Stimulated activated CD4-positive, alpha-beta T cell treated with anti-CD3 and anti-CD28 coated beads, Interleukin-1b, Interleukin-23, amount 100 ng/mL, for 4 hours (primary cell): Measurements from ENCODE around the gene VPS4A.
"Not testable (repeated sequence)": the region's sequence is repeated elsewhere in the genome, so short reads cannot be mapped to it uniquely, and the experiment has no call there.

ENCODE experiments used
- DNase-seq, 2 donors: peaks; one replicate each; pipeline ENCODE4 v3.0.0-alpha.2; 2020; ENCODE audit warnings: low read depth in 2 of 2

Gene VPS4A

DNA sequence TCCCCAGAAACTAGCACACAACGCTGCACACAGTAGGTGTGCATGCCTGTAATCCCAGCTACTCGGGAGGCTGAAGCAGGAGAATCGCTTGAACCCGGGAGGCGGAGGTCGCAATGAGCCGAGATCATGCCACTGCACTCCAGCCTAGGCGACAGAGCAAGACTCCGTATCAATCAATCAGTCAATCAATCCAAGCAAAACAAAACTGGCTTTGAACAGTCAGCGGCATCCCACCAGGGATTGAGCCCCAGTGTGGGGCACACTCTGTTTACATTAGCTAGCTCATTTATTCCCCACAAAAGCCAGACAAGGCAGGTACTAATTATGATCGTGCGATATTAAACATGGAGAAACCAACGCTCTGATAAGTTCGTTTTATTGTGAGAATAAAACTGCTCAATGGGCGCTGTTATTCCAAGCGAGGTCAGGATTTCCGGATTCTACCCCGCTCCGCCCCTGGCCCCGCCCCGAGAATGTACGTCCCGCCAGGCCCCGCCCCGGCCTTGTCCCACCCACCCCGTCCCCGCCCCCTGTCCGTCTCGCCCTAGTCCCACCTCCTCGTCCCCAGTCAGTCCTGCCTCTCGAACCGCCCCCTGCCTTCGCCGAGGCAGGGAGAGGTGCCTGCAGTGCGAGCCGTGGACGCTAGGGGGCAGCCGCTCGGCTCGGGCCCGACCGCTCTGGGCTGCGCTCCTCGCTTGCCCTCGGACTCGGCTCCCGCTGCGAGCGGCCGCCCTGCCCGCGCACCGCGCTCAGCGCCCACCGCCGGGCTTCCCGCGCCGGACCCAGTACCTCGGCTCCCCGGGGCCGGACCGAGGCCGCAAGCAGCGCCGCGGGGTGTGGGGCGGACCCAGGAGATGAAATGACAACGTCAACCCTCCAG, at the start of gene VPS4A:
VPS4A (plus strand) TSS at position 698 of the 880 bp plus-strand sequence; CDS start at position 860, 162 bp downstream.
- DNase-seq = peak; percentile 98 to 99

DNA sequence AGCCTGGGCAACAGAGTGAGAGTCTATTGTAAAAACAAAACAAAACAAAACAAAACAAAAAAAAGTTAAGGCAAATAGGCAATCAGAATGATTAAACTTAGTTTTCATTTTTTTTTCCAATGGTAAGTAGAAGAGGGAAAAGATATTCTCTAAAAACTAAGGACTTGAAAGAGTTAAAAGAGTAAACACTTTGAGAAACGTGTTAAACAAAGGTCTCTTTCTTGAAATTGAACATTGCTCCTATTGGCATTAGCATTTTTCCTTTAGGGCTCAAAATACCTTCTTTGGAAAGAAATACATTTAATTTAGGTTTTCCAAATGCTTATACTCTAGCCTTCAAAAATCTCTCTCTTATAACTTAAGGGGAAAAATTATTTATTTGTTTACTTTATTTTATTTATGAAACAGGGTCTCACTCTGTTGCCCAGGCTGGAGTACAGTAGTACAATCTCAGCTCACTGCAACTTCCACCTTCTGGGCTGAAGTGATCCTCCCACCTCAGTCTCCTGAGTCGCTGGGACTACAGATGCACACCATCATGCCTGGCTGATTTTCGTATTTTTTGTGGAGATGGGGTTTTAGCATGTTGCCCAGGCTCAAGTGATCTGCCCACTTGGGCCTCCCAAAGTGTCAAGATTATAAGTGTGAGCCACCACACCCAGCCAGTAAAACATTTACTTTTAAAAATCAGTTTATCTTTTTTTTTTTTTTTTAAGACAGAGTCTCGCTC, 44.7 kb upstream of the VPS4A start:
- DNase-seq = no peak

DNA sequence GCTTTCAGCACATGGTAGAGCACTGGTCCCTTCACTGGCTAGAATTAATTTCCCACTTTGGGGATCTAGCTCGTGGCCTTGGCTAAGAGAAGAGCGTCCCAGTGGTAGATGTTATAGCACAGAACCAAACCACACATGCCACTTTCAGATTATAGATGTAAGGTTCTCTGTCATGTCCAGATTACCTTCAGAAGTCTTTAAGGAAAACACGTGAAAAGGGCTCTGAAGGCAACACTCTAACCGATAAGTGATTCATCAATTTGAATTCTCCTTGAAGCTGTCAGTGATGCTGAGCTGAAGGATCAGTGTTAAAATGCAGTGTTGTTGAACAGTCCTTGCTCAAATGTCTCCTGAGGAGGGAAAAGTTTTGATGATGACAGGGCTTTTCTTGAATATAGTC, 43.5 kb upstream of the VPS4A start:
- no peak for DNase-seq

DNA sequence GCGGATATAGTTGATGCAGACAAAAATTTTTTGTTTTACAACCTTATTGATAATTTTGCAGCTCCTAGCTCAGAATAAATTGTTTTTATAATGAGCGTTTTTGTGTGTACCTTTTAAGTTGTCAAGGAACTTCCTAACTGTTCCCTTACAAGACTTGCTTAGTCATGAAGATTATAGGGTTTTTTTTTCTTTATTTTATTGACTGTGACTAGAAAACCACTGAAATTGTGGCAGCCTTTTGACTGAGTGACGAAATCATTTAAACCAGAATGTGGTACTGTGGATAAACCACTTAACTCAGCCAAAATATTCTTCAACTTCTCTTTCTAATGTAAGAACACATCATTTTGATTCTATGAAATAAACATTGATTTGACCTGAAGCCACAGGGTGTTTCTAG, 40.8 kb upstream of the VPS4A start:
- DNase-seq = no peak

DNA sequence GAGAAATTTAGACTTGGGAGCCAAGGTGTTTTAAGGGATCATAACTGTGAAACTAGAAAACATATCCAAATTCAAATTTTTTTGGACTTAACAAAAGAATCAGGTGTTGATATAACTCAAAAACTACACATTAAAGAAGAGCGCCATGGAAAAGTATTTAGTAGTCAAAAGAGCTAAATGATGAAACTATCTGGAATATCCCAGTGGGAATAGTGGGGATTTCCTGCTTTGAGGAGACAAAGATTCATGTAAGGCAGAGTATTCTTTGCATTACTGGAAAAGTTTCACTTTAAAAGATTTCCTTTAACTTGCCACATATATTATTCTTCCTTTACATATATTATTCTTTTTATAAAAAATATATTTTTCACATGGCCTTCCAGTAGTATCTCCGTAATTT, 40.3 kb upstream of the VPS4A start:
- no peak for DNase-seq

DNA sequence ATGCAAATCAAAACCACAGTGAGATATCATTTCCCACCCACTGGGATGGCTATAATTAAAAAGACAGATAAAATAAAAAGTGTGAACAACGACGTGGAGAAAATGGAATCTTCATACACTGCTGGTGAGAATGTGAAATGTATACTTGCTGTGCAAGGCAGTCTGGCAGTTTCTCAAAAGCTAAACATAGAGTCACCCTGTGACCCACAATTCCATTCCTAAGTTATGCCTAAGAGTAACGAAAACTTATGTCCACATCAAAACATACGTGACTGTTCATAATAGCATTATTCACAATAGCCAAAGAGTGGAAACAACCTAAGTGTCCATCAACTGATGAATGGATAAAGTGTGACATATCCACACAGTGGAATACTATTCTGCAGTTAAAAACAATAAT, 38.1 kb upstream of the VPS4A start:
- DNase-seq = no peak

DNA sequence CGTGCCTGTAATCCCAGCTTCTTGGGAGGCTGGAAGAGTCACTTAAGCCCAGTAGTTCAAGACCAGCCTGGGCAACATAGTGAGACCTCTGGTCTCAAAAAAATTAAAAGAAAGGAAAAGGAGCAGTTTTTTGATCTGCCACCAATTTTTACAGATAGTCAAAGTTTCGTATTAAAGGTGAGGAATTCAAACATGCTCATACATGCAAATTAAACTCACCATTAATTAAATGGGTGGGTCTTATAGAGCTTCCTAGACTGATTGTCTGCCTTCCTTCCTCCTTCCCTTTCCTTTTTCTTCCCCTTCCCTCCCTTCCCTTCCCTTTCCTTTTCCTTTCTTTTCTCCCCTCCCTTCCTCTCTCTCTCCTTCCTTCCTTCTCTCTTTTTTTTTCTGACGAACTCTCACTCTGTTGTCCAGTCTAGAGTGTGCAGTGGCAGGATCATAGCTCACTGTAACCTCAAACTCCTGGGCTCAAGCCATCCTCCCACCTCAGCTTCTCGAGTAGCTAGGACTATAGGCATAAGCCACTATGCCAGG, 36.4 kb upstream of the VPS4A start:
- DNase-seq = no peak

DNA sequence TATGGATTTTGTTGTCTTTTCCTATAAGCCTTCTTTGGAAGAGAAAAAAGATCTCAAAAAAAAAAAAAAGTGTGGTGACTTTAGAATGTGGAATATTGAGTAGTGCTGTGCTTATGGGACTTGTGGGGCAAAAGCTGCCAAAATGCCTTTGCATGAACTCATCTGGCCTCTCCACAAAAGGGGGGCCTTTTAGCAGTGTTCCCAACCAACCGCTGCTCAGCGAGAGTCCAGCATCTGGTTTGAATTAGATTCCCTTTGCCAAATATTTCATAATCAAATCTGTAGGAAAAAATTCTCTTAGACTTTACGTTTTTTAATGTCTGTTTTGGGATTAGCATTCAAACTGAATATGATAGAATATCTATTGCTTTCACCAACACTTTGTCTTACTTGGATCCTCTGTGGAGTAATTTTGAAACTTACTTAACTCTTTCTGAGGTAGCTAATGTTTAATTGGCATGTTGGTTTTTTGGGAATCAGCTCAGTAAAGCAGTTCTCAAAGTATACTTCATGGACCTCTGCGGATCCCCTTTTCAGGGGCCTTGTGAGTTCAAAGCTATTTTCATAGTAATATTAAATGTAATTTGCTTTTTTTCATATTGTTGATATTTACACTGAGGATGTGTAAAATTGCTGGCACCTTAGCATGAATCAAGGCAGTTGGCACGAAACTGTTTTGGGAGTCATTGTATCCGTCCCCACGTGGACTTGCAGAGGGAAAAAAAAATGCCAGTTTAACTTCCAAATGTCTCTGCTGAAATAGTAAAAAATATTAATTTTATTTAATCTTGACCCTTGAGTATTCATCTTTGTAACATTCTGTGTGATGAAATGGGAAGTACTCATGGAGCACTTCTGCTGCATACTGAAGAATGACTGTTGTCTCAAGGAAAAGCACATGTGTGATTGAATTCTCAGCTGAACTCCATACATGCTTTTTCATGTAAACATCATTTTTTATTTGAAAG, 34.7 kb upstream of the VPS4A start:
- DNase-seq = no peak

DNA sequence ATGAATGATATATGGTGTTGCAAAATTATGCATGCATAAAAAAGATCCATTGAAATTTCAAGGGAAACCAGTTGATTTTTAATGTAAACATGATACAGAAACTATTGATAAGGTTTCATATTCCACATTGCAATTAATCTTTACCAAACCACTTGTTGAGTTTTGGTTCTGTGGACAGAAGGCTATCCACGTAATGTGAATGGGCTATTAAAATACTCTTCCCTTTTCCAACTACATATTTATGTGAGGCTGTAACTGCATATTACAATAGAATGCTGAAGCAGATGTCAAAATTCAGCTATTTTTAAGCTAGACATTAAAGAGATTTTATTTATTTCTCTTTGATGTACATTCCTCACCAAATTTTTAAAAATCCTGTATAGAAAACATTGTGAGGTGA, 33.7 kb upstream of the VPS4A start:
- DNase-seq = no peak

DNA sequence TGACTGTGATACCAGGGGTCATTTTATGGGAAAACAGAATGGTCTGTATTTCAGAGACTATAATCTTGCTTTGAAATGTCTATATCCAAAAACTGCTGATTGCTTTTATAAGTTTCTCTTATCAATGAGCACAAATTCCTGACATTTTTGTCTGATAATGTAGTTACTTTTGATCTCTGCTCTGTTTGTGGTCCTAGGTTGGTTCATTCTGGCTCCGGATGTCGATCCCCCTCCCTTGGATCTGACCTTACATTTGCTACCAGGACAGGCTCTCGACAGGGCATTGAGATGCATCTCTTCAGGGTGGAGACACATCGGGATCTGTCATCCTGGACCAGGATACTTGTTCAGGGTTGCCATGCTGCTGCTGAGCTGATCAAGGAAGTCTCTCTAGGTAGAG, 27.3 kb upstream of the VPS4A start:
- DNase-seq = no peak

DNA sequence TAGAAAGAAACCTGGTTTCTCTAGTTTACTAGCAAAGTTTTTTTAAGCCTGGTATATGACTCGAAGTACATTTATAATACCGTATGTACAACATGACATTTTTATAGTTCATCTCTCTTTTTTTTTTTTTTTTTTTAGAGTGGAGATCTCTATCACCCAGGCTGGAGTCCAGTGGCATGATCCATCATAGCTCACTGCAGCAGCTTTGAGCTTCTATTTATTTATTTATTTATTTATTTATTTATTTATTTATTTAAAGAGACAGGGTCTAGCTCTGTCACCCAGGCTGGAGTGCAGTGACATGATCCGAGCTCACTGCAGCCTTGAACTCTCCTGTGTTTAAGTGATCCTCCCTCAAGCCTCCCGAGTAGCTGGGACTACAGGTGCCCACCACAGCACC, 25.9 kb upstream of the VPS4A start:
- no peak for DNase-seq

DNA sequence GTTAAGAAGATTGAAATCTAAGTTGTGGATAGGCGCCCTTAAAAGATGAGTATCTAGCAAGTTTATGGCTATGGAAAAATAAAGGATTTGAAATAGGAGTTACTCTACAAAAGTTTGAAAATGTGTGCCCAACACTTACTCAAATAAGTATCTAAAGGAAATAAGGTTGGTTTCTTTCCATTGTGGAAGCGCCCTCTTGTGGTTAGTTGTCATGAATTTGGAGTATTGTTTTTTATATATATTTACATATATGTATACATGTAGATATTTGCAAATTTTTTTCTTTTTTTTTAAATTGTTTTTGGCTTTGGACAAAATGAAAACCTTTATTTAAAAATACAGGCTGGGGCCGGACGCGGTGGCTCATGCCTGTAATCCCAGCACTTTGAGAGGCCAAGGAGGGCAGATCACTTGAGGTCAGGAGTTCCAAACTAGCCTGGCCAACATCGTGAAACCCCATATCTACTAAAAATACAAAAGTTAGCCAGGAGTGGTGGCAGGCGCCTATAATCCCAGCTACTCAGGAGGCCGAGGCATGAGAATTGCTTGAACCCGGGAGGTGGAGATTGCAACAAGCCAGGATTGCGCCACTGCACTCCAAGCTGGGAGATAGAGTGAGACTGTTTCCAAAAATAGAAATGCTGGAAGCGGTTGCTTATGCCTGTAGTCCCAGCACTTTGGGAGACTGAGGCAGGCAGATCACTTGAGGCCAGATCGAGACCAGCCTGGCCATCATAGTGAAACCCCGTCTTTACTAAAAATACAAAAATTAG, 24.0 kb upstream of the VPS4A start:
- DNase-seq = peak in 1 of 2 donors; percentile 57

DNA sequence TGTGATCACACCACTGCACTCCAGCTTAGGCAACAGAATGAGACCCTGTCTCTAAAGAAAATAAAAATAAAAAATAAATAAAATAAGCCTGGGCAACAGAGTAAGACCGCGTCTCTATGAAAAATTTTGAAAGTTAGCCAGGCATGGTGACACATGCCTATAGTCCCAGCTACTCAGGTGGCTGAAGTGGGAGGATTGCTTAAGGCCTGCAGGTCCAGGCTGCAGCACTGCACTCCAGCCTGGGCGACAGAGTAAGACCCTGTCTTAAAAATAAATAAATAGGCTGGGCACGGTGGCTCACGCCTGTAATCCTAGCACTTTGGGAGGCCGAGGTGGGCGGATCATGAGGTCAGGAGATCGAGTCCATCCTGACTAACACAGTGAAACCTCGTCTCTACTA, 19.5 kb upstream of the VPS4A start:
- not testable (repeated sequence) for DNase-seq

DNA sequence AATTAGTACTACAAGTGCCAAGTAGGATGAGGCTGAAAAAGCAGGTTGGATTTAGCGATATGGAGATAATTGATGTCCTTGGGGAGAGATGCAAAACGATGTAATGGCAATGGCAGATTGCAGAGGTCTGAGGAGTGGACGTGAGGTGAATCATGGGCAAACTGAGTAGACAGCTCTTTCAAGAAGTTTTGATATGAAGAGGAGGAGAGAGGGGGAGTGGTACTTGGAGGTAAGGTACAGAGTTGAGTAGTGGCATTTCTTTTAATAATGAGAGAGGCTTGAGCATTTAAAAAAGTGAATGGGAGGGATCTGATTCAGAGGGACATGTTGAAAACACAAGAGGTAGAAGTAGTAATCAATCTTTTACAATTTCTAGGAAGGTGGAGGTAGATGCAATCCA, 17.7 kb upstream of the VPS4A start:
- DNase-seq = no peak

DNA sequence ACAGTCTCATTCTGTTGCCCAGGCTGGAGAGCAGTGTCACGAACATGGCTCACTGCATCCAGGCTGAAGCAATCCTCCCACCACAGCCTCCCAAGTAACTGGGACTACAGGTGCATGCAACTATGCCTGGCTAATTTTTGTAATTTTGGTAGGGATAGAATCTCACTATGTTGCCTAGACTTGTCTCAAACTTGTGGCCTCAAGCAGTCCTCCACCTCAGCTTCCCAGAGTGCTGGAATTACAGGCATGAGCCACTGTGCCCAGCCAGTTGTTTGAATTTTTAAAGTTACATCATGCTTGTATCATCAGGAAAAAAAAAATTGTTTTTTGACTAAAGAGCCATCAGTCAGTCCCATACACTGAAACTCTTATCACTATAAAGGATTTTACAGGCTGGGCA, 17.1 kb upstream of the VPS4A start:
- DNase-seq = no peak

DNA sequence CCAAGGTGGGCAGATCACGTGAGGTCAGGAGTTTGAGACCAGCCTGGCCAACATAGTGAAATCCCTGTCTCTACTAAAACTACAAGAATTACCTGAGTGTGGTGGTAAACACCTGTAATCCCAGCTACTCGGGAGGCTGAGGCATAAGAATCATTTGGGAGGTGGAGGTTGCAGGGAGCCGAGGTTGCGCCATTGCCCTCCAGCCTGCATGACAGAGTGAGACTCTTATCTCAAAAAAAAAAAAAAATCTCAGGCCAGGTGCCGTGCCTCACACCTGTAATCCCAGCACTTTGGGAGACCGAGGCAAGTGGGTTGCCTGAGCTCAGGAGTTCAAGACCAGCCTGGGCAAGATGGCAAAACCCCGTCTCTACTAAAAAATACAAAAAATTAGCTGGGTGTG, 14.4 kb upstream of the VPS4A start:
- DNase-seq = not testable (repeated sequence)

DNA sequence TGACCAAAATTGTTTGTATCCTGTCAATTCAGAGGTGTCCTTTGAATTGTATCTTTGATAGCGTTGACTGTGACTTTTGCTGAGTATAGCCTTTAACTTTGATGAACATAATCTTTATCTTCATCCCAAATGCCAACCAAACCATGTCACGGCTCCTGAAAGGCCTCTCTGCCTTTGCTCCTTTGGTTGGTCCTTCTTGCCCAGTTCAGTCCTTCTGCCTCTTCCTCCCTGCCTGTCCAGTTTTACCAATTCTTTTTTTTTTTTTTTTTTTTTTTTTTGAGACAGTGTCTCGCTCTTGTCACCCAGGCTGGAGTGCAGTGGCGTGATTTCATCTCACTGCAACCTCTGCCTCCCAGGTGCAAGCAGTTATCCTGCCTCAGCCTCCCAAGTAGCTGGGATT, 12.9 kb upstream of the VPS4A start:
- DNase-seq = no peak

DNA sequence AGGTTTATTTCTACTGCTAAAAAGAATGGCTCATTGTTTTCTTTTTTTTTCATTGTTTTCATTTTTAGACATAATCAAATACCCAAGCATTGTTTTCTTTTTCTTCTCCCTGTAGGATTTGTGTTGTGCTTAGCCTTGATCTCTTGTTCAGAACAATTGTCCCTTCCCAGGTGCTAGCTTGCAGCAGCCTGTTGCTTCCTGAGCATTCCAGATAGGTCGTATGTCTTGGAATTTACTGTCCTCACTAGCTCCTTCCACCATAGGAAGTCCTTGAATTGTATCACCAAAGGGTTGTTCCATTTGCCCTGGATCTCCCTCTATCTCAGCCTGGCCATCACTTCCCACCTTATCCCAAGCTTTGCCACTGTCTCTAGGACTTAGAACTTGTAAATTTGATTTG, 10.0 kb upstream of the VPS4A start:
- DNase-seq = no peak

DNA sequence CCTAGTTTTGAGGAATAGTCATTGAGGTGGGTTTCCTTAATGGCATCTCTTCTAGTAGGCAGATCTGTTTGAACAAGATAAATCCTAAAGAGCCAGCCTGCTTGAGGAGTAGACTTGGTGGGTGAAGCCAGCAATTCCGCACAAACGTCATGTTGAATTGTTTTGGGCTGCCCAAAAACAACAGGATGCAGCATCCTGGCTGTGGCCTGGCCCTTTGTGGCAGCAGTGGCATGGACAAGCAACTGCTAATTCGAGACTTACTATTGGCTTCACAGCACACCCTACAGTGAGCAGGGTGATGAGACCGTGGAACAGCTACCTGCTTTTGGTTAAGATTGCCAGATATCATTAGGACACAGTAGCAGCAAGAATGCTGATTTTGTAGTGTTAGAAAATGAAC, 9.3 kb upstream of the VPS4A start:
- no peak for DNase-seq

DNA sequence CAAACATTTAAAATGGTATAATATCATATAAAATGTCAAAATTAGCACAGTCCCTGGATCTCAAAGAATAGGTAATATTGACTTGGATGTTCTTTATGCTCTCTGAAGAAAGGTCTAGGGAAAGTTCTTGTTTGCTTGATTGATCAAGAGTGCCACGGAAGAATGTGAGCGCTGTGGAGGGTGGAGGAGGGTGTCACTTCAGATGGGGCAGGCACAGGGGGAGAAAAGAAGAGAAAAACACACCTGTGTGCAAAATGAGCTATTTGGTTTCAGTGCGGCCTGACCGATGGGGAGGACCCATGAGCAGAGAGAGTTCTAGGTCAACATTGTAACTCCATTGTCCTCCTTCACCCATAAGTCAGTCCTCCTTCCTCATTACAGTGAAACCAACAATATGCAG, 8.8 kb upstream of the VPS4A start:
- DNase-seq = no peak

DNA sequence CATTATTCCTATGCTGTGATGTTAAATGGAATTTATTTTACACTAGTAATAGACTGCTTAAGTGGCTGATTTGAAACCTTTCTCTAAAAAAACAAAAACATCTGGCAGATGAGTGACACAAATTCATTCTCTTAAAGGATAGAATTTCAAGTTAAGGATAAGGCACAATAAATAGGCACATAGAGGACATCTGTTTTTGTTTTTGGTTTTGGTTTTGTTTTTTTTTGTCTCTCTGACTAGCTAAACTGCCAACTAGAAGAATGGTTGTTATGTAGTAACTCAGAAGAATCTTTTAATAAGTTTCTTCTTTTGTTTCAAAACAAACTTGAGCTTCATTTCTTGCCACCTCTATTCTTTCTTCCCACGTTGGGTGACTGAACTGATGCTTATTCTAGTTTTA, 5.1 kb upstream of the VPS4A start:
- DNase-seq = no peak
